Measurements from ENCODE around the gene CPZ.

The CPZ gene

DNA sequence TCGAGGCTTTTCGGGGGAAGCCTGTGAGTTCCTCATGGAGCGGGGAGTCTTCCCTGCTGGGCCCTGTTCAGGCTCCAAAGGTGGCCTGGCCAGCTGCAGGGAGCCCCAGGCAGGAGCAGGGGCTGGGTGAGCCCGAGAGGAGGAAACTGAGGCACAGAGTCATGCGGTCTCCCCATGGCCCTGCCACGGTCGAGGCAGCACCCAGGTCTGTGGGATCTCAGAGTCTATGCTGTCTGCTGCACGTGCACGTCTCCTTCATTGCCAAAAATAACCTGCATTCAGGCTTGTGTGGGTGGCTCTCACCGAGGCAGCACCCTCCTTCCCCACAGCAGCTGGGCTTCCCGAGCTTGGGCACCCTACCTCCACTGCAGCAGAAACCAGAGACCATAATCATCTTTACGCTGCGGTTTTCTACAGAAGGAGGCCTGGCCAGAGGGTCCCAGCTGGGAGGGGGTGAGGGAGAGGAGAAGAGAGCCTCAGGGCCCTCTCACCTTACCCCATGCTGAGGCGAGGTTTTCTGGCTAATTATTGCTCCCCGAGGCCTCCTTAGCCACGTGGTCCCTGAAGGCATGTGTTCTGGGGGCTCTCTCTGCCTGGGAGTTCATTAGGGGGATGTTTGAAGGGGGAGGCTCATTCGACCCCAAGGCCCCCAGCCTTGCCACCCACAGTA lies 64.3 kb downstream of the CPZ start:
- no peak for DNase-seq

DNA sequence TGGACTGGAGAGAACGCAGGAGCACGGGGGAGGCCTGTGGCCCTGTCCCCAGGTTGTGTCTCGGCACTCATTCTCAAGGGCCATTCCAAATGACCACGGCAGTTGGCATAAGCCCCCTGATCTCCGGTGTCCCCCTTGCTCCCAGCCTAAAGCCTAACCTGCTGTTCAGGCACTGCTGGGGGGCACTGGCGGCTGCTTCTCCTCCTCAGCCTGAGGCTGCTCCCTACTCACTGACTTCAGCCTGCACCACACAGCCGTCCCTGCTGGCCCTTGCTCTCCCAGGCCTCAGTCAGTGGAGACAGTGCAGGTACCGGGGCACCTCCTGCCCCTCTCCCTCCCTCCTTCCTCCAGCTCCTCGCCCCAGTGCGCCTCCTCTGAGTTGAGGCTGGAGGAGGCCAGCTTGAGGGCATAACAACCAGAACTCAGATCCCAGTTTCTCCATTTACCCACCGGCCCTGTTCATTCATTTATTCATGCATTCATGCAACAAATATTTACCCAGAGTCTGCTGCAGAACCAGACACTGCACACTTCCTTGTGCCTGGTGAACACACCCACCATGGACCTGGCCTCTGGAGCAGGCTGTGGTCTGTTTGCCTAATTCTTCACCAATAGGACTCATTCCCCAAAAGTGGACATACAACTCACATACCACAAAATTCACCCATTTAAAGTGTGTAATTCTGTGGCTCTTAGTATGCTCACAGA lies 65.0 kb downstream of the CPZ start:
- no peak for DNase-seq

DNA sequence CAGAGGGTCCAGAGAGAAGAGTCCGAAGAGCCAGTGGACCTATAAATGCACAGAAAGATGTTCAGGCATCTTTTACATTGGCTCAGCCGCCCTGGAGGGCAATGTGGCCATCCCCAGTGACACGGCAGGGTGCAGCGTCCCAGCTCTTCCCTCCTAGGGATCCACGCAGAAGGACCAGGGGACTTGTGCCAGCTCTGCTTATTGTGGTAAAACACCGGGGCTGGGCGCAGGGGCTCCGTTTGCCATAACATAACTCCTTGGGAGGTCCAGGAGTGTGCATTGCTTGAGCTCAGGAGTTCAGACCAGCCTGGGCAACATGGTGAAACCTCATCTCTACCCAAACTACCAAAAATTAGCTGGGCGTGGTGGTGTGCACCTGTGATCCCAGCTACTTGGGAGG lies 70.2 kb downstream of the CPZ start:
- no peak for DNase-seq

DNA sequence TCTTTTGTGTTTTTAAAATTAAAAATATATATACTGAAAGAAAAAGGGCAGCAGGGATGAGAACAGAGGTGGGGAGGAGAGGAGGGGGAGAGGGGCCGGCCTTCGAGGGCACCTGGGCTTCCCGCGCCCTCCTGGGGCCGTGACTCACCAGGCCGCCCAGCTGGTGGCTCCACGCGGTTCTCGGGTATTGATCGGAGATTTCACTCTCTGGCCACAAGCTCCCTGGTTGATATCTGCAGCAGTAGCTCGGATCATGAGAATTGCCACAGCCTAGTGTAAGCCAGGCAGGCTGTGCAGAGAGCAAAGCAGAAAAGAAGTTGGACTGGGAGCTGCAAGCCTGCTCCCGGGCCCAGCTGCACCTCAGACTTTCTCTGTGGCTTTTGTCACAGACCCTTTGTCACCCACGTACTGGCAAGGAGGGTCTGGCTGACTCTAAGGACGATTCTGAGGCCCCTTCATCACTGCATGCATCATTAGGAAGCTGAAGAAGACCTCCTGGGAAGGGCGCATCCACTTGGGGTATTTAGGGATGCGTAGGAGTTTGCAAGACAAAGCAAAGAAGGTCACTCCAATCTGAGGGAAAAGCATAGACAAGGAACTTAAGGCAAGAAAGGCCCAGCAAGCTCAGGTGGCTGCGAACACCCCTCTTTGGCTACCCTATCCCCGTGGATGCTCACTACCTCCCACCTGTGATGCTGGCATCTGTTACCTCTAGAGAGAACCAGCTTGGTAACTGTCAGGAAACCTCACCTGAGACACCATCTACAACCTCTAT lies 71.7 kb downstream of the CPZ start:
- no peak for DNase-seq

DNA sequence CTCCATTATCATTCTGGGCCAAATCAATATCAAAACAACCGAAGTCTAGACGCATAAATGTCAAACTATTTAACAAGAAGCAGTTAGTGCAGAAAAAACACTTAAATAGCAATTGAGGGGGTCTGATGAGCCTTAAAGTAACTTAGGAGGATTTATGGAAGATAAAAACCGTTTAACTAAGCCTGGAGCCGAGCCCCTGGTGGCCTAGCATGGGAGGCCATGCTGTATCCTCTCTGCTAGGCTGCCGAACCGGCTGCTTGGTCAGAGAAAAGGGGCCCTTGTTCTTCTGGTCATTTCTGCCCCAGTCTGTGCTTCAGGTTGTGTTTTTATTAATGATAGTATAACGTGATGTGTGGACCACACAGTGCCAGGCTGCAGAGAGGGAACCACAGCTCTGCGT lies 72.4 kb downstream of the CPZ start:
- no peak for DNase-seq

DNA sequence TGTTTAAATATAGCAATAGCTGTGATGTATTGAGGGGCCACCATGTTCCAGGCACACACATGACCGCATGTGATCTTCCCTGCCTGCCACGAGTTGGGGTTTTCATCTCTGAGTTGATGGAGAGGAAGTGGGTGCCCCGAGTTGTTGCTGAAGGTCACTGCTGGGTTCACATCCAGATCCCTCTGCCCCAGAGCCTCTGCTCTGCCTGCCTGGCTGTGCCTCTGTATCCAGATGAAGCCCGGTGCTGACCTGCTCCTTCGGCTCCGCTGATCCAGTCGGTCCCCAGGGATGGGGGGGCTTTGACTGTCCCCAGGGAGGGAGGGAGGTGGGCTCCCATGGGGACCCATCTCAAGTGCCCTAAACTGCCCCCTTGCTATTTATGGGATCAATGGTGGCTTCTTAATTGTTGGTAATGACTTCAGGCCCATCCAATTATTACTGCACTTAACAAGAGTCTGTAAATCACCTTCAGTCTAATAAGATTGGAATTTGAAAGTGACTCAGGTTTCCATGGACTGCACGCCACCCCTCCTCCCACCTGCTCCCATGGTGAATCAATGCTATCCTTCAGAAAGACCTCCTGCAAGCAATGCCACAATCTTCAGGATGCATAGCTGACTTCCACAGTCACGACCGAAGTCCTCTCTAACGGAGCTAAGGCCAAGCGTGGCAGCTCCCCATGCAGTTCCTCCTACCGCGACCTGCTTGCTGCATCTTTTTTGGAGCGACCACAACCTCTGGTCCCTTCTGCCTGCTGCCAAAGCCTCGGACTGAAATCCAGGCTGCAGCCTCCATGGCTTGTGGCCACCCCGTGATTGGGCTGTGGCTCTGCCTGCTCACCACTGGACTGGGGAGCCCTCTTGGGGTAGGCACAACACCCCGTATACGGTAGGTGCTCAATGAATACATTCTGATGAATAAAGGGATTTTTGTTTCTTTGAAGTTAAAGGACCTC lies 73.1 kb downstream of the CPZ start:
- peak; percentile 6 for DNase-seq

DNA sequence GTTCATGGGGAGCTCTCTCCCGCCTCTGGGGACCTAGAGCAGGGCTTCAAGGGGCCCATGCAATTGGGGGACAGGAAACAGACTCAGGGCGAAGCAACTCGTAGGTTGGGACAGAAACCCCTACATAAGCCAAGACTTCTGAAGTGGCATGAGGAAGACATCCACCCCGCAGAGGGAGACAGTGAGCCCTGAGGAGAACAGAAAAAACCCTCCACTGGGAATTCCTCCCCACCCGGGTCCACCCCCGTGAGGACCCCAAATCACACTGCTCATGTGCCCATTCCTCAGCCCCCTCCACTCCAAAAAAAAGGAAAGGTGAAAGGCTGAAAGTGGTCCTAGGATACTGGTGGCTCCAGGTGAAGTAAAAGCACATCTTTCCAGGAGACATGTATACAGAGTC lies 74.0 kb downstream of the CPZ start:
- no peak for DNase-seq

Data from fibroblast of skin of right quadriceps (primary cell).